HG03342 (cell line): ENCODE data around the gene RNFT2.

ENCODE experiments used
- ATAC-seq: cut with Tn5 transposase; IDR thresholded peaks from one replicate; pipeline ENCODE4 v1.9.1; 2021; ENCODE audit warnings: mild to moderate bottlenecking, moderate library complexity; ENCODE audit not compliant: unreplicated experiment

RNFT2 gene

GRCh38 chr12:116709768-116710167 is 28.3 kb upstream of the RNFT2 start:
- no peak for ATAC-seq

GRCh38 chr12:116710370-116711150 is 27.6 kb upstream of the RNFT2 start:
- ATAC-seq: no peak

GRCh38 chr12:116712458-116713303 is 25.4 kb upstream of the RNFT2 start:
- ATAC-seq: no peak

- no peak for ATAC-seq
Observed at GRCh38 chr12:116713527-116713926, 24.6 kb upstream of the RNFT2 start.

- no peak for ATAC-seq
Observed at GRCh38 chr12:116714175-116714574, 23.9 kb upstream of the RNFT2 start.

- no peak for ATAC-seq
Observed at GRCh38 chr12:116717466-116718437, 20.4 kb upstream of the RNFT2 start.

- ATAC-seq: no peak
Observed at GRCh38 chr12:116718655-116719454, 19.3 kb upstream of the RNFT2 start.

- no peak for ATAC-seq
Observed at GRCh38 chr12:116719731-116720528, 18.2 kb upstream of the RNFT2 start.

- no peak for ATAC-seq
Observed at GRCh38 chr12:116722245-116722644, 15.9 kb upstream of the RNFT2 start.

GRCh38 chr12:116726694-116727093 is 11.4 kb upstream of the RNFT2 start:
- no peak for ATAC-seq

- no peak for ATAC-seq
Observed at GRCh38 chr12:116727261-116727660, 10.9 kb upstream of the RNFT2 start.

GRCh38 chr12:116727891-116728290 is 10.2 kb upstream of the RNFT2 start:
- no peak for ATAC-seq

- ATAC-seq: no peak
Observed at GRCh38 chr12:116731801-116732200, 6.3 kb upstream of the RNFT2 start.

- ATAC-seq: no peak
Observed at GRCh38 chr12:116734156-116734768, 3.9 kb upstream of the RNFT2 start.

GRCh38 chr12:116735084-116735483 is 3.0 kb upstream of the RNFT2 start:
- no peak for ATAC-seq

GRCh38 chr12:116735951-116736599 is 2.0 kb upstream of the RNFT2 start:
- no peak for ATAC-seq

GRCh38 chr12:116736962-116737773 is 947 bp upstream of the RNFT2 start:
- ATAC-seq: no peak
